HEK293 (cell line): ENCODE data around the gene DCTN5.

Source experiments
- CTCF ChIA-PET: fragments of 350-600 bp; formaldehyde crosslinking; extraction: SDS; loops from one replicate; lab custom pipeline; 2021; ENCODE audit warnings: antibody characterized with exemption; lab: Yijun Ruan, JAX
- POLR2A ChIA-PET: fragments of 300-600 bp; formaldehyde crosslinking; extraction: SDS; loops from one replicate; lab custom pipeline; 2020; ENCODE audit warnings: antibody characterized with exemption, inconsistent platforms; lab: Yijun Ruan, JAX
- H3K27ac ChIP-seq: fragments of 200-500 bp; sonication (Bioruptor generic); 2 replicates; pipeline ENCODE4 v1.5.1; 2014; ENCODE audit warnings: low read depth, low read length, control low read depth, inconsistent platforms; ENCODE audit errors: extremely low read depth
- H3K36me3 ChIP-seq, 2 experiments: fragments of 200-500 bp in 1 of 2; sonication (Bioruptor generic) in 1 of 2; 1 replicate in 1 of 2; 2 replicates in 1 of 2; pipeline ENCODE4 v1.5.1; 2014 to 2017; ENCODE audit warnings: inconsistent platforms in 2 of 2, low read length in 2 of 2; ENCODE audit not compliant: control insufficient read depth in 2 of 2, insufficient read depth in 1 of 2
- H3K4me1 ChIP-seq: fragments of 200-500 bp; sonication (Bioruptor generic); 2 replicates; pipeline ENCODE4 v1.5.1; 2014; ENCODE audit warnings: mild to moderate bottlenecking, low read length, inconsistent platforms; ENCODE audit not compliant: control insufficient read depth, insufficient read depth
- H3K4me3 ChIP-seq: 2 replicates; pipeline ENCODE4 v1.5.1; 2011; ENCODE audit warnings: low read depth, mild to moderate bottlenecking, control low read depth, low read length, moderate library complexity
- H3K9me3 ChIP-seq: fragments of 200-500 bp; sonication (Bioruptor generic); 2 replicates; pipeline ENCODE4 v1.5.1; 2014; ENCODE audit warnings: low read depth, low read length, inconsistent platforms; ENCODE audit not compliant: control insufficient read depth, insufficient read depth
- EGR2 ChIP-seq: fragments of 450-650 bp; formaldehyde crosslinking; IDR thresholded peaks from 2 replicates; pipeline ENCODE4 v1.5.1; 2016; ENCODE audit warnings: low read depth, missing biosample characterization, missing genetic modification characterization
- GLIS1 ChIP-seq: fragments of 450-650 bp; formaldehyde crosslinking; IDR thresholded peaks from 2 replicates; pipeline ENCODE4 v1.5.1; 2016; ENCODE audit warnings: missing biosample characterization, missing genetic modification characterization
- HIC1 ChIP-seq: fragments of 450-650 bp; formaldehyde crosslinking; IDR thresholded peaks from 2 replicates; pipeline ENCODE4 v1.5.1; 2016; ENCODE audit warnings: missing biosample characterization, missing genetic modification characterization
- HOXD13 ChIP-seq: sonication (generic); formaldehyde crosslinking; IDR thresholded peaks from 2 replicates; pipeline ENCODE4 v1.8.0; 2022; ENCODE audit warnings: missing genetic modification reagents, borderline replicate concordance
- MEIS1 ChIP-seq: sonication (generic); formaldehyde crosslinking; IDR thresholded peaks from 2 replicates; pipeline ENCODE4 v1.8.1; 2022; ENCODE audit warnings: missing genetic modification reagents, mild to moderate bottlenecking, borderline replicate concordance
- OSR2 ChIP-seq: fragments of 450-650 bp; formaldehyde crosslinking; IDR thresholded peaks from 2 replicates; pipeline ENCODE4 v1.5.1; 2016; ENCODE audit warnings: missing biosample characterization, missing genetic modification characterization
- PRDM1 ChIP-seq: fragments of 450-650 bp; formaldehyde crosslinking; IDR thresholded peaks from 2 replicates; pipeline ENCODE4; 2016; ENCODE audit warnings: missing biosample characterization, missing genetic modification characterization
- RBAK ChIP-seq: fragments of 450-650 bp; formaldehyde crosslinking; IDR thresholded peaks from 2 replicates; pipeline ENCODE4 v1.5.1; 2016; ENCODE audit warnings: missing biosample characterization, missing genetic modification characterization
- SP7 ChIP-seq: fragments of 450-650 bp; formaldehyde crosslinking; IDR thresholded peaks from 2 replicates; pipeline ENCODE4 v1.5.1; 2016; ENCODE audit warnings: missing biosample characterization, missing genetic modification characterization
- TRIM28 ChIP-seq: IDR thresholded peaks from 2 replicates; pipeline ENCODE4 v1.6.1; 2011; ENCODE audit warnings: low read length, control low read depth, borderline replicate concordance
- ZBTB17 ChIP-seq: fragments of 450-650 bp; formaldehyde crosslinking; IDR thresholded peaks from 2 replicates; pipeline ENCODE4 v1.5.1; 2016; ENCODE audit warnings: missing biosample characterization, missing genetic modification characterization
- ZBTB26 ChIP-seq: fragments of 450-650 bp; formaldehyde crosslinking; optimal IDR thresholded peaks from 2 replicates; pipeline ENCODE3; 2016; ENCODE audit warnings: missing biosample characterization, mild to moderate bottlenecking, missing genetic modification characterization
- ZBTB44 ChIP-seq: fragments of 450-650 bp; IDR thresholded peaks from 2 replicates; pipeline ENCODE4 v1.5.1; 2018; ENCODE audit warnings: missing biosample characterization, mild to moderate bottlenecking, missing genetic modification characterization
- ZFHX2 ChIP-seq: fragments of 450-650 bp; formaldehyde crosslinking; conservative IDR thresholded peaks from 2 replicates; pipeline ENCODE4 v1.5.1; 2016; ENCODE audit warnings: missing biosample characterization, missing genetic modification characterization
- ZIC2 ChIP-seq: fragments of 450-650 bp; formaldehyde crosslinking; IDR thresholded peaks from 2 replicates; pipeline ENCODE4 v1.5.1; 2016; ENCODE audit warnings: missing biosample characterization, missing genetic modification characterization
- ZNF280D ChIP-seq: fragments of 450-650 bp; formaldehyde crosslinking; IDR thresholded peaks from 2 replicates; pipeline ENCODE4 v1.5.1; 2016; ENCODE audit warnings: missing biosample characterization, missing genetic modification characterization
- ZNF311 ChIP-seq: fragments of 450-650 bp; formaldehyde crosslinking; IDR thresholded peaks from 2 replicates; pipeline ENCODE4 v1.5.1; 2017; ENCODE audit warnings: missing biosample characterization, missing genetic modification characterization, borderline replicate concordance
- ZNF600 ChIP-seq: fragments of 450-650 bp; formaldehyde crosslinking; IDR thresholded peaks from 2 replicates; pipeline ENCODE4 v1.5.1; 2016; ENCODE audit warnings: missing biosample characterization, missing genetic modification characterization
- ZNF621 ChIP-seq: fragments of 450-650 bp; formaldehyde crosslinking; IDR thresholded peaks from 2 replicates; pipeline ENCODE4 v1.5.1; 2017; ENCODE audit warnings: missing biosample characterization, missing genetic modification characterization
- ZNF639 ChIP-seq: fragments of 450-650 bp; formaldehyde crosslinking; IDR thresholded peaks from 2 replicates; pipeline ENCODE4 v1.5.1; 2016; ENCODE audit warnings: missing biosample characterization, missing genetic modification characterization
- ZNF658 ChIP-seq: fragments of 450-650 bp; formaldehyde crosslinking; IDR thresholded peaks from 2 replicates; pipeline ENCODE4; 2016; ENCODE audit warnings: missing biosample characterization, missing genetic modification characterization
- ZNF785 ChIP-seq: fragments of 450-650 bp; formaldehyde crosslinking; IDR thresholded peaks from 2 replicates; pipeline ENCODE4 v1.5.1; 2016; ENCODE audit warnings: missing biosample characterization, missing genetic modification characterization
- ZNF791 ChIP-seq: fragments of 450-650 bp; formaldehyde crosslinking; IDR thresholded peaks from 2 replicates; pipeline ENCODE4 v1.5.1; 2016; ENCODE audit warnings: missing biosample characterization, missing genetic modification characterization
- ZSCAN4 ChIP-seq: fragments of 450-650 bp; formaldehyde crosslinking; IDR thresholded peaks from 2 replicates; pipeline ENCODE4 v1.5.1; 2017; ENCODE audit warnings: missing biosample characterization, missing genetic modification characterization

DCTN5 gene

GRCh38 chr16:23679986-23680336, 38.7 kb downstream of the DCTN5 start:
- TF ChIP-seq OSR2 (tag by site-specific recombination) (no peak), HIC1 (tag by site-specific recombination) (no peak), RBAK (no peak), PRDM1 (tag by site-specific recombination) (peak; percentile 22; the same call in 1 of the 2 replicates), ZIC2 (tag by site-specific recombination) (peak; percentile 41), ZNF658 (tag by site-specific recombination) (no peak), ZNF621 (tag by site-specific recombination) (no peak), SP7 (tag by site-specific recombination) (no peak), ZNF311 (tag by site-specific recombination) (no peak), MEIS1 (CRISPR knock-in tag) (no peak), TRIM28 (no peak), HOXD13 (CRISPR knock-in tag) (no peak), ZBTB26 (no peak), ZBTB44 (tag by site-specific recombination) (no peak), ZSCAN4 (tag by site-specific recombination) (no peak), ZBTB17 (no peak), ZNF791 (tag by site-specific recombination) (no peak), EGR2 (tag by site-specific recombination) (peak; percentile 45; the same call in 1 of the 2 replicates), ZNF639 (tag by site-specific recombination) (no peak), ZFHX2 (tag by site-specific recombination) (peak; percentile 41; the same call in 1 of the 2 replicates), ZNF600 (tag by site-specific recombination) (peak; percentile 20; the same call in 1 of the 2 replicates), ZNF785 (tag by site-specific recombination) (no peak), ZNF280D (tag by site-specific recombination) (no peak), GLIS1 (tag by site-specific recombination) (peak; percentile 24; the same call in 1 of the 2 replicates)
- POLR2A ChIA-PET, result interaction anchor here (0.9 to 4.5 kb wide), 7 partner anchors 10 to 115 kb away, joined by 3 to 33 read pairs (median 6); no protein-coding TSS in a partner anchor
- H3K4me1 ChIP-seq, result peaks cover 9% of the 10 kb centered on the region
- no peak overlapping the region; the same call in 1 of the 2 replicates for H3K27ac ChIP-seq
- no peaks in the 10 kb centered on the region for H3K9me3 ChIP-seq
- H3K4me3 ChIP-seq, result peak overlapping the region; percentile 87
- peaks cover 28 to 57% of the 10 kb centered on the region in 2 experiments for H3K36me3 ChIP-seq
- CTCF ChIA-PET, result interaction anchor here (0.7 to 4.3 kb wide), 3 partner anchors 10 to 820 kb away, joined by 4 to 14 read pairs (median 5); no protein-coding TSS in a partner anchor
